ENCODE measurements around the gene NECAB3. TPM values are rescaled to one million over a fixed set of nuclear protein-coding genes. Genes with fewer than 3 reads are reported as not detected.

Gene NECAB3
- total RNA-seq, 1 donor from 2014 or later = 9.7 TPM

DNA sequence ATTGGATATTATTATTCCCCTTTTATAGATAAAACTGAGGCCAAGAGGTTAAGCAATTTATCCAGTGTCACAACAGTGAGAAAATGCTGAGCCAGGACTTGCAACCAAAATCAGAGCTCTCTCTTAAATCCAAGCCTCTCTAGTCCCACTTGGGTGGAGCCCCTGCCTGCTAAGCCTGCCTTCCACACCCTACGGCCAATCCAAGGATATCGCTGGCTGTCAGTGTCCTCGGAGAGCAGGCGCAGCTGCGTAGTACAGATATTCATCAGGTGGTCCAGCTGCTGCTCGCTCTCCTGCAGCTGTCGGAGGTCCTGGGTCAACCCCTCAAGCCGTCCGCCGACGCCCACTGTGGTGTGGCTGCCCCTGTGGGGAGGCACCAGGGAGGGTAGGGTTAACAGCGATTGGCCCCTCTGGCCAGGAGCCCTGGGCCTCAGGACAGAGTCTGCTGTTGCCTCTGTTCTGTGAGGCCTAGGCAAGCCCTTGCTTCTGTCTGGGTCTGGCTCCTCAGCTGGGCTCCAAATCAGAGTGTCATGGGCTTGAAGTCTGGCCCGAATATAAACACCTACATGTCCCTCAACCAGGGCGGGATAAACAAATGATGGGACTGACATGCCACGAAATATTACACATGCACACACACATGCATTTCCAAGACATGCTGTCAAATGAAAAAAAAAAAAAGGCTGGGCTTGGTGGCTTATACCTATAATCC lies 3.9 kb upstream of the NECAB3 start:
- DNase-seq (ENCODE audit: low read depth in 2 of 2) = no peak

DNA sequence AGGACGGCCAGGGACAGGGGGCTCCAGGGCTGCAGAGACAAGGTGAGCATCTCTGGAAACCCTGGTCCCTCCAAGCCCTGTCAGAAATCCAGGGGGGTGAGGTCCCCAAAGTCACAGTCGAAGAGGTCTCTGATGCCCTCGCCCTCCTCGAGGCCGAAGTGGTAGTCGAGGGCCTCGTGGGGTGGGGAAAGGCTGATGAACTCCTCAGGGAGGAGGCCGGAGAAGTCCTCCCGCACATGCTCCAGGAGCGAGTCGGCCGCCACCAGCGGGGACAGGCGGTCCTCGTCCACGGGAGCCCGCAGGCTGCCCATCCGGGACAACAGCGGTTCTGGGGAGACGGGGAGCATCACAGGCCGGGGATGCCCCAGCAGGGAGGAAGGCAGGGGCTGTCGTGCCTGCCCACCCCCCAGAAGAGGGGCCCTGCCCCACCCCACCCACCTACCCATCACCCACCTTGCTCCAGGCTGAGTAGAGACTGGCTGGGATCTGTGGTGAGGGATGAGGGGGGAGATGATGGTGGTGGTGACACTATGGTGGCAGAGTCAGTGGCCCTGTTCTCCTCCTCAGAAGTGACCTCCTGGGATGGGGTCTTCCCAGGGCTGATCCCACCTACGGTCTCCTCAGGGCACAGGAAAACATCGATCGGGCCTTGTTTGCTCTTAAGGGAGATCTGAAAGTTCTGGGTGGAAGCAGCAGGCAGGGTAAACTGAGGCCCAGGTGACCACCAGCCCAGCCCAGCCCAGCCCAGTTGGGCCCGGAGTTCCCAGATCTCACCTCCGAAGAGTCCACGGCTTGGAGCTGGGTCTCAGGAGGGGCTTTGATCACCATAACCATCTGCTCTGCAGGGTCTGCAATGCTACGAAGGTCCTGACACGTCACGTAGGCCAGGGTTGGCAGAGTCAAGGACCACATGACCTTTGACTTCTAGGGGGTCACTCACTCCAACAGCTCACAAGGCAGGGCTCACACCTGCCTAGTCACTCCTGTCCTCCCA lies 2.7 kb upstream of the NECAB3 start:
- no peak for DNase-seq (ENCODE audit: low read depth in 2 of 2)

DNA sequence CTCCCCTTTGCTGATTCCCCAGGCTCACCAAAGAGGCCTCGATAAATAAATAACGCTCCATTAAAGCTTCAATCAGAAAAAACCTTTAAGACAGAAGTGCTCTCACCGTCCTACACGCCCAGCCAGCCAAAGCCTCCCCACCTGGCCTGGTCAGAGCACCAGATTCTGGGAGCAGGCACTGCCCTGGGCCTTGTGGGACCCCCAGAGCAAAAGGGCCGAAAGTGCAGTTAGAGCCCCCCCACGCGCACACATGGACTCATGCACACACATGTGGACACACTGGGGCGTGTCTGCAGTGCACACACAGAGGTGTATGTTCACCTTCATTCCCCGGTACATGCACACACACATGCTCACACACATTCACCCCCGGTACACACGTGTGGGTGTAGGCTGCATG lies 1.9 kb upstream of the NECAB3 start:
- DNase-seq (ENCODE audit: low read depth in 2 of 2) = no peak

- no peak for DNase-seq (ENCODE audit: low read depth in 2 of 2)
Observed at GRCh38 chr20:33675136-33675959, 1.1 kb upstream of the NECAB3 start.

DNA sequence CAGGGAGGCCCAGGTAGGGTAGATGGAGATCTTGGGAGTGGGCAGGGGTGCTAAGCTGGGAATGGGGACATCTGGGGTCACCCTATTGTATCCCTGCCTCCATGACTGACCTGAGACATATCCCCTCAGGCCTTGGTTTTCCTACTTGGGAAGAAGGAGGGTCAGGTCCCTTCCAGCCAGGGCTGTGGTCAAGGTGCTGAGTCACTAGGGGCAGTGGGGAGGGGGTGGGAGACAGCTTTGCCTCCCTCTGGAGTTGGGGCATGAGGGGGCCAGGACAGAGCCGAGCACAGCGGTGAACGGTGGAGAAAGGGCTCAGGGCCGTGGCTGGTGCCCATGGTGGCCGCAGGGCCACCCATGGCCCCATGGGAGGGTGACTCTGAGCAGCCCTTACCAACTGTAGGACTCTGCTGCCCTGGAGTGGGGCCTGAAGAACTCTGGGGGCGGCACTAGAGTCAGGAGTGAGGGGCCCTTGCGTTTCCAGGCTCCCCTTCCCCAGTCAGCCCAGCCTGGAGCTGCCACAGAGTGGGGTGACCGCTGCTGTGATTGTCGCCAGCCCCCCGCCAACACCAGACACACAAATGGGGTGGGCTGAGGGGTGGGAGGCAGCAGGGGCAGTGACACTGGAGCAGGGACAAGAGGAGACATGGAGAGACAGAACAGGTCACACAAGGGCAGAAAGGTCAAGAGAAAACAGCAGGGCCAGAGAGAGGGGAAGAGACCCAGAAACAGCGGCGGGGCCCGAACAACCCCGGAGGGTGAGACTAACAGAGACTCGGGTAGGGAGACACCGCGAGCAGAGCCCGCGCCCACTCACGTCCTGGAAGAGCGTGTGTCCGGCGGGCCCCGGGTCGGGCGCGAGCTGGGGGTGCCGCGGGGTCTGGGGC lies 576 bp downstream of the NECAB3 start:
- no peak for DNase-seq (ENCODE audit: low read depth in 2 of 2)

- no peak for DNase-seq (ENCODE audit: low read depth in 2 of 2)
Observed at GRCh38 chr20:33673114-33673409, 1.2 kb downstream of the NECAB3 start.

DNA sequence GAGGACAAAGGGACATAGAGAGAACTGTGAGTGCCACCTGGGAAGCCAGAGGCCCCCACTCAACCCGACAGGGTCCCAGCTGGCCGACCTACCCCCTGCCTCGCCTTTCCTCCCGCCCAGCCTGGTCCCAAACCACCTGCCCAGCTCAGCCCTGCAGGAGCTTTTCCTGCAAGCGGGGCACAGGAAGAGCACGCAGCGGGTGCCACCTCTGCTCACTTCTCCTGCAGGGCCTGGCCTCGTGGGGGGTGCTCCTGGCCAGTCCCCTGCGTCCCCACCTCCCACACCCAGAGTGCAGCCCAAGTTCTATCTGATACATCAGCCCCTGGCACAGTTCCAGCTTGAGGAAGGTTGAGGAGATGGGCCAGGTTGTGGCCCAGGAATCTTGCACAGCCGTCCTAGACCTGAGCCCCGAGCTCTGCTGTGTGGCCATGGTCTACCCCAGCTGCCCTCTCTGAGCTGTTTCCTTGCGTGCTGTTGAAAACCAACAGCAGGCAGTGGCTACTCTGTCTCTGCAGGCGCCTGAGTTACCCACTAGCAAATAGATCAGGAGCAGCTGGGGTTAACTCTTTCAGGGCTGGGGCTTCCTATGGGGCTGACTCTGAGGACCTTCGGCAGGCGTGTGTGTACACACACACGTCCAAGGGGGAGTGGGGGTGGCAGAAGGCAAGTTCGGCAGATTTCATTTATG lies 1.7 kb downstream of the NECAB3 start:
- no peak for DNase-seq (ENCODE audit: low read depth in 2 of 2)

DNA sequence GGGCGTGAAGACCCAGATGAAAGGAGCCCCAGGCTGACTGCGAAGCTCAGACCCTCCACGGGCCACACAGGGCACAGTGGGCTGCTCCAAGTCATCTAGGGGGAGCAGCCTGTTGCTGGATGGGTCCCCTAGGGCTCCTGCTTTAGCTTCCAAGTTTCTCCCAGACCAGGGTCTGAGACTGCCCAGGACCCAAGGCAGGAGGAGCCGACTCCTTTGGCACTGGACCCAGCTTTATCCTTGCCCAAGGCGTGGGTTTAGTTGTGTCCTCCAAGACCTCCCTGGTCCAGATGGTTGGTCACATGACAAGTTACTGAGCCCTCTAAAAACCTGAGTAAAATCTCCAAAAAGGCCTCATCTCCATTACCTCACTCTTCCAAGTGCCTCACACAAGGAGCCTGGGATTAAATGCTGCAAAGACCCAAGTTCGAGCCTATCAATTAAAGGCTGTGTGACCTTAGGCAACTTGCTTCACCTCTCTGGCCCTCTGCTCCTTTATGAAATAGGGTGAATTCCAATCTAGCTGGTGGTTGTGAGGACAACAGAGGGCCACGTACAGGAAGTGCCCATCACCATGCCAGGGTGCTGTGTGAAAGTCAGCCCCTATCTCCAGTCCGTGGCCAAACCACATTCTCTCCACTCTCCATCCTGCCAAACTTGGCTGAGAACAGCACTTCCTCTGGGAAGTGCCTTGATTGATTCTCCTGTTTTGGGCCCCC lies 2.5 kb downstream of the NECAB3 start:
- DNase-seq (ENCODE audit: low read depth in 2 of 2) = no peak

GRCh38 chr20:33670715-33671499 lies 3.3 kb downstream of the NECAB3 start:
- DNase-seq (ENCODE audit: low read depth in 2 of 2) = no peak

DNA sequence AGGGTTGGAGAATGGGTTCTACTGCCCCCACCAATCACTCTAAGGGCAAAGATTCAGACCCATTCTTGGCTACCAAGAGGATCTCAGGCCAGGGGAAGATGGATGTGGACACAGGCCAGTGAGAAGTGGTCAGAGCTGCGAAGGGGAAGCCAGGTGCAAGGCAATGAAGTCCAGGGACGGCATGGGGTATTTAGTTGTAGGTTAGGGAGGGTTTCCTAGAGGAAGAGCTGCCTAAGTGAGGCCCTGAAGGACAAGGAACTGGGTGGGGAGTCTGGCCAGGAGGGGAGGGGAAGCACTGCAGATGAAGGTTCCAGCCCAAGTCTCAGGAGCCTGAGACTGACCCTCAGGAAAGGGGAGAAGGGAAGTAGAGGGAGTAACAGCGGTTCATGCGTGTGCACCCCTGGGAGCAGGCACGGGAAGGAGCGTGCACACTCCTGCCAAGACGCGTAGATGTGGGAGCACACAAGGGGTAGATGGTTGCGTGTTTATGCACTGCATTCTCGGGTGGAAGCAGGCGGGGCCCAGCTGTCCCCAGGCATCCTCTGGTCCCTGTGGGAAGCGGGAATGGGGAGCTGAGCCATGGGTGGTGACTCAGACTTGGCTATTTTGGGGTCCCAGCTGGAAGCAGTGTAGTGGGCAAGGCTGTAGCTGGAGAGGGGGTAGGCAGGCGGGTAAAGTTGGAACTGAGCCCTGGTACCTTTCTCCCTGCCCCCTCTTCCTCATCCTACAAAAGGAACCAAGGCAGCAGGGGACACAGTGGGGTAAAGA lies 4.2 kb downstream of the NECAB3 start:
- DNase-seq (ENCODE audit: low read depth in 2 of 2) = no peak

DNA sequence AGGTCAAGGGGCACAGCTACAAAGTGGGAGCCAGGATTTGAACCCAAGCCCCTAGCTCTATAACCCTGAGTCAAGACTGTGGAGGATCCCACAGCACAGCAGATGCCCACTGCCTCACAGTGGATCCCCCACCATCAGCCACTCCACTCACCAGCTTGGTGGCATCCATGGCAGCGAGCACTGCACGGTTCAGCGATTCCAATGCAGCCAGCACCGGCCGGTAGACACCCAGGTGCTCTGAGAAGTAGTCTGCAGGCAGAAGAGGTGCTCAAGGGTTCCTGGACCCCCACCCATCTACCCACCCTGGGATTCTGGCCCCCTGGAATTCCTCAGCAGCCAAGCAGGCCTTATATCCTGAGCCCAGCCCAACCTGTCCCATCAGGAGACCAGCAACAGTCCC lies 5.0 kb downstream of the NECAB3 start:
- DNase-seq (ENCODE audit: low read depth in 2 of 2) = no peak

DNA sequence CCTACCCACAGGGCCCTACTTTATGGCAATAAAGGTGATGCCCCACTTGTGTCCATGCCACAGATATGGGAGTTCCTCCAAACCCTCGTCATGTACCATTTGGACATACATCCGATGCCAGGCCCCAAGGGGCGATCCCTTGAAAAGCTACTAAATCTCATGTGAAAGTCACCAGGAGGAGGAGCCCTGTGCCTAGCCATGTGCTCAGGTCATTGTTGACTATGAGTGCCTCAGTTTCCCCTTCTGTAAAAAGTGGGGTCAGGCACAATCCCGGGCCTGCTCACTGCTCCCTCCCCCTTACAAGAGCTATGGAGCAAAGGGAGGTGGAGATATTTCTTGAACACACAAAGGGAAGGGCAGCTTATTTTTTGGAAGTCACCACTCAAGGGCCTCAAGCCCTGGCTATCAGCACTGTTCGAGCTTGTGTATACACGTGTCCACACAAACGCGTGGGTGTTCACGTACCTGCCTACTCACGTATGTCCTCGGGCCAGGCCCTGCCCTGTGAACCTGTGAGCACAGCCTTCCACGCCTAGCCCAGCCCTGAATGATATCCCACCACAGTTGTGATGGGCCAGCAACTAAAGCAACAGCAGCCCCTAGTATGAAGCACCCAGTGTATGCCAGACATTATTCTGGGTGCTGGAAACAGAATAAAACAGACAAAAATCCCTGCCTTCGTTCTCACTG lies 5.6 kb downstream of the NECAB3 start:
- no peak for DNase-seq (ENCODE audit: low read depth in 2 of 2)

GRCh38 chr20:33667676-33668465 lies 6.4 kb downstream of the NECAB3 start:
- peak; percentile 84 for DNase-seq (ENCODE audit: low read depth in 2 of 2)

- peak; percentile 45 to 53 for DNase-seq (ENCODE audit: low read depth in 2 of 2)
Observed at GRCh38 chr20:33667245-33667675, 7.0 kb downstream of the NECAB3 start.

DNA sequence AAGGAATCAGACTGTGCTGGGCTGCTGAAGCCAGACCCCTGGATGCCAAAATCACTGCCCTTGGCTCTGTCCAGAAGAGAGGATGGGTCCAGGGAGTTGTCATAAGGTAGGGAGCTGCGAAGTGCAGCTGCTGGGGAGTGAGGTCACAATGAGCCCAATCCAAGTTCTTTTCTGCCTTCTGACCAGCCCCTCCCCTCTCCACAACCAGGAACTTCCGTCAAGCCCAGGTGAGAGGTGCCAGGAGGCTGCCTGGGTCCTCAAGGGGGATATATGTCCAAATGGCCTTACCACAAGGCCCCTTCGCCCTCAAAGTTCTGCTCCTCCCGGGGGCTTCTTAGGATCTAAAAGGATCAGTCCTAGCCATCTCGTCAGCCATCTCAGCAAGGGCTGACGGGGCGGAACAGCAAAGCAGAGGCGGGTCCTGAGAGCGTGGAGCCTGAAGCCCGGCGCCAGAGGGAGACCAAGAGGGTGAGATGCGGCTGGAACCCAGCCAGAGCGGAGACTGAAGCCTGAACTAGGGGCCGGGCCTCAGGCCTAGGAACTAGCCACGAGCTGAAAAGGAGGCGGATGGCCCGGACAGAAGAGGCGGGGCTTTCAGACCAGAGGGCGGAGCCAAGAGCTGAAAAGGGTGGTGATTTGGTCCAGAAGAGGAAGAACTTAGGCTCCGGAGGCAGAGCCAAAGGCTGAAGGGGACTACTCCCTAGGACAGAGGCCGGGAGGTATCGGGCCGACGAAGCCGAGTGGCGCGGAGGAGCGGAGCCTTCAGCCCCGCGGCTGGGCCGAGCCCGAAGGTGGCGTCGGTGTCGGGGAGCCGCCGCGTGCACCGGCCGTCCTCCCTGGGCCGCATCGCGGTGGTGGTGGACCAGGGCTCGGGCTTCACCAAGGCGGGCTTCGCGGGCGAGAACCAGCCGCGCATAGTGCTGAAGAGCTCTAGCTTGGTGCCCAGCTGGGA lies 7.7 kb downstream of the NECAB3 start, which contains the start of gene ACTL10:
ACTL10 (plus strand) TSS at position 651 of the 952 bp plus-strand sequence. CDS start 555 bp downstream, outside the sequence.
- peak; percentile 88 to 98 for DNase-seq (ENCODE audit: low read depth in 2 of 2)
